Measurements from ENCODE around the gene TANC1. TPM values are rescaled to one million over a fixed set of nuclear protein-coding genes. Genes with fewer than 3 reads are reported as not detected.

The TANC1 gene
- total RNA-seq, 5 donors from 2014 or later (not counting 1 experiment from before 2014, with no cell fraction given), result 0.26 to 0.61 (median 0.50) TPM

DNA sequence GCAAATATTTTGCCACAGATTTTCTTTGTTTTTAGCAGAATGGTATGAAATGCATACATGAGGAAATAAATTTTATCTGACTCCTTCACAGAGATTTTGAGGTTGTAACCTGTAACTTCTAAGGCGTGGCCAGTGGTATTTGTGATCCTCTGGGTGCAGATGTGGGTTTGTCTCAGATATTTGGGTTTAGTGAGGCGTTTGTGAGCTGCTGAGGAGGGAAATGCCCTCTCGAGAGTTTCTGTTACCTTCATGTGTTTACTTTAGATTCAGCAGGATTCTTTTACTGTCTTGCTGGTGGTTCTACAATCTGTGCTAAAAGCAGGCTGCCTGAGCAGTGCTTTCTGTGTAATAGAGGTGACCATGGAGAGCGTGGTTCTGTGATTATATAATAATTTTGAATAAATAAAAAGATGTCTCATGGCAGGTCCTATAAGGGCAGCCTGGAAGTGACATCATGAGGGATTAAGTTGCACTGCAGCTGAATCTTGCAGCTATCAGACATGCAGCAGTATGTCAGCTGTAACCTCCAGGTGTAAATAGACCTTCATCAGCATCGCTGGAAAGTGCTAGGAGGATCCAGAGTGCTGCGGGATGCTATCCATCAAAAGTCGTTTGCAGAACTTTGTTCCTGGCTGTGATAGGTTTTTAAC, 34.1 kb downstream of the TANC1 start:
- Mint-ChIP-seq H3K4me1 (peaks cover 2 to 5% (median 3%) of the 10 kb centered on the region in 3 donors), H3K36me3 (no peaks in the 10 kb centered on the region), H3K27ac (no peak overlapping the region), H3K9me3 (peaks cover 3 to 5% (median 4%) of the 10 kb centered on the region in 3 donors), H3K4me3 (no peak overlapping the region), H3K27me3 (peaks cover 3% of the 10 kb centered on the region in 2 donors)
- Histone ChIP-seq H3K27ac (ENCODE audit: low read length) (no peak overlapping the region), H3K9me3 (no peaks in the 10 kb centered on the region), H3K4me1 (ENCODE audit: control insufficient read depth in 1 of 2, extremely low read depth in 1 of 2, insufficient read depth in 2 of 2, low read length in 2 of 2) (no peaks in the 10 kb centered on the region), H3K36me3 (ENCODE audit: control insufficient read depth in 2 of 2, extremely low read depth in 1 of 2, insufficient read depth in 1 of 2, low read length in 1 of 2) (no peaks in the 10 kb centered on the region), H3K4me3 (ENCODE audit: control insufficient read depth in 1 of 2, extremely low read depth in 1 of 2, low read length in 1 of 2) (no peak overlapping the region), H3K27me3 (replicated peaks in 1 of 2; ENCODE audit: control insufficient read depth in 2 of 2, extremely low read depth in 1 of 2, insufficient read depth in 2 of 2, low read length in 1 of 2) (peaks cover 0 to 7% of the 10 kb centered on the region in 2 experiments)
- ATAC-seq (replicated peaks in 1 of 4) (no peak), DNase-seq (peak in 1 of 35 experiments; percentile 42)
- 68% methylated on average over 6 of the region's 7 CpGs for WGBS (ENCODE audit: insufficient coverage)
- ChIA-PET CTCF (no interaction called here), POLR2A (no interaction called here)

- Mint-ChIP-seq H3K9me3 (peaks cover 3 to 5% (median 4%) of the 10 kb centered on the region in 3 donors), H3K4me1 (peaks cover 1 to 3% (median 2%) of the 10 kb centered on the region in 3 donors), H3K4me3 (no peak overlapping the region), H3K36me3 (no peaks in the 10 kb centered on the region), H3K27me3 (peaks cover 3% of the 10 kb centered on the region in 2 donors), H3K27ac (no peak overlapping the region)
- no peaks in the 10 kb centered on the region for H3K36me3 ChIP-seq (ENCODE audit: control insufficient read depth in 2 of 2, extremely low read depth in 1 of 2, insufficient read depth in 1 of 2, low read length in 1 of 2)
- 94% methylated on average over 6 of the region's 13 CpGs for WGBS (ENCODE audit: insufficient coverage)
- DNase-seq (no peak), ATAC-seq (replicated peaks in 1 of 4) (no peak)
- CTCF ChIA-PET, result no interaction called here
- peaks cover 0 to 7% of the 10 kb centered on the region in 2 experiments for H3K27me3 ChIP-seq (replicated peaks in 1 of 2; ENCODE audit: control insufficient read depth in 2 of 2, extremely low read depth in 1 of 2, insufficient read depth in 2 of 2, low read length in 1 of 2)
- POLR2A ChIA-PET, result no interaction called here
- no peaks in the 10 kb centered on the region for H3K4me1 ChIP-seq (ENCODE audit: control insufficient read depth in 1 of 2, extremely low read depth in 1 of 2, insufficient read depth in 2 of 2, low read length in 2 of 2)
- H3K4me3 ChIP-seq (ENCODE audit: control insufficient read depth in 1 of 2, extremely low read depth in 1 of 2, low read length in 1 of 2), result no peak overlapping the region
- H3K27ac ChIP-seq (ENCODE audit: low read length), result no peak overlapping the region
- no peaks in the 10 kb centered on the region for H3K9me3 ChIP-seq
These were observed 35.1 kb downstream of the TANC1 start for GRCh38 chr2:159003555-159003954.

- 100% methylated on average over 3 of the region's 6 CpGs for WGBS (ENCODE audit: insufficient coverage)
- CTCF ChIA-PET, result no interaction called here
- H3K27me3 ChIP-seq (replicated peaks in 1 of 2; ENCODE audit: control insufficient read depth in 2 of 2, extremely low read depth in 1 of 2, insufficient read depth in 2 of 2, low read length in 1 of 2), result peaks cover 0 to 7% of the 10 kb centered on the region in 2 experiments
- peaks cover 0 to 3% of the 10 kb centered on the region in 2 donors for H3K27me3 Mint-ChIP-seq
- no peak for ATAC-seq (replicated peaks in 1 of 4)
- no peaks in the 10 kb centered on the region for H3K4me1 Mint-ChIP-seq
- H3K9me3 Mint-ChIP-seq, result peaks cover 3 to 5% (median 4%) of the 10 kb centered on the region in 3 donors
- POLR2A ChIA-PET, result no interaction called here
- no peaks in the 10 kb centered on the region for H3K4me1 ChIP-seq (ENCODE audit: control insufficient read depth in 1 of 2, extremely low read depth in 1 of 2, insufficient read depth in 2 of 2, low read length in 2 of 2)
- H3K4me3 Mint-ChIP-seq, result no peak overlapping the region
- no peak overlapping the region for H3K27ac ChIP-seq (ENCODE audit: low read length)
- no peaks in the 10 kb centered on the region for H3K36me3 Mint-ChIP-seq
- no peaks in the 10 kb centered on the region for H3K9me3 ChIP-seq
- no peak overlapping the region for H3K4me3 ChIP-seq (ENCODE audit: control insufficient read depth in 1 of 2, extremely low read depth in 1 of 2, low read length in 1 of 2)
- H3K27ac Mint-ChIP-seq, result no peak overlapping the region
- no peaks in the 10 kb centered on the region for H3K36me3 ChIP-seq (ENCODE audit: control insufficient read depth in 2 of 2, extremely low read depth in 1 of 2, insufficient read depth in 1 of 2, low read length in 1 of 2)
- no peak for DNase-seq
These were observed 36.4 kb downstream of the TANC1 start for GRCh38 chr2:159004849-159005248.

GRCh38 chr2:159009940-159010339, 41.5 kb downstream of the TANC1 start:
- peaks cover 2 to 11% (median 5%) of the 10 kb centered on the region in 3 donors for H3K9me3 Mint-ChIP-seq
- CTCF ChIA-PET, result interaction anchor here in 1 of 2 donors (0.6 kb wide), 1 partner anchor 56 kb away, joined by 3 read pairs; no protein-coding TSS in a partner anchor
- POLR2A ChIA-PET, result no interaction called here
- no peak overlapping the region for H3K4me3 Mint-ChIP-seq
- ATAC-seq (replicated peaks in 1 of 4), result no peak
- H3K4me1 ChIP-seq (ENCODE audit: control insufficient read depth in 1 of 2, extremely low read depth in 1 of 2, insufficient read depth in 2 of 2, low read length in 2 of 2), result no peaks in the 10 kb centered on the region
- no peaks in the 10 kb centered on the region for H3K4me1 Mint-ChIP-seq
- no peak overlapping the region for H3K4me3 ChIP-seq (ENCODE audit: control insufficient read depth in 1 of 2, extremely low read depth in 1 of 2, low read length in 1 of 2)
- no peak overlapping the region for H3K27ac Mint-ChIP-seq
- peaks cover 0 to 9% of the 10 kb centered on the region in 2 donors for H3K27me3 Mint-ChIP-seq
- H3K27me3 ChIP-seq (replicated peaks in 1 of 2; ENCODE audit: control insufficient read depth in 2 of 2, extremely low read depth in 1 of 2, insufficient read depth in 2 of 2, low read length in 1 of 2), result peaks cover 0 to 2% of the 10 kb centered on the region in 2 experiments
- no CpG with 5 or more reads among the region's 1 CpG for WGBS (ENCODE audit: insufficient coverage)
- no peak overlapping the region for H3K27ac ChIP-seq (ENCODE audit: low read length)
- peaks cover 4% of the 10 kb centered on the region for H3K36me3 Mint-ChIP-seq
- no peaks in the 10 kb centered on the region for H3K9me3 ChIP-seq
- no peaks in the 10 kb centered on the region for H3K36me3 ChIP-seq (ENCODE audit: control insufficient read depth in 2 of 2, extremely low read depth in 1 of 2, insufficient read depth in 1 of 2, low read length in 1 of 2)
- no peak for DNase-seq

GRCh38 chr2:159010340-159010739, 41.9 kb downstream of the TANC1 start:
- Histone ChIP-seq H3K4me3 (ENCODE audit: control insufficient read depth in 1 of 2, extremely low read depth in 1 of 2, low read length in 1 of 2) (no peak overlapping the region), H3K27ac (ENCODE audit: low read length) (no peak overlapping the region), H3K36me3 (ENCODE audit: control insufficient read depth in 2 of 2, extremely low read depth in 1 of 2, insufficient read depth in 1 of 2, low read length in 1 of 2) (no peaks in the 10 kb centered on the region), H3K9me3 (no peaks in the 10 kb centered on the region), H3K27me3 (replicated peaks in 1 of 2; ENCODE audit: control insufficient read depth in 2 of 2, extremely low read depth in 1 of 2, insufficient read depth in 2 of 2, low read length in 1 of 2) (no peaks in the 10 kb centered on the region), H3K4me1 (ENCODE audit: control insufficient read depth in 1 of 2, extremely low read depth in 1 of 2, insufficient read depth in 2 of 2, low read length in 2 of 2) (no peaks in the 10 kb centered on the region)
- CTCF ChIA-PET, result interaction anchor here in 1 of 2 donors (0.6 kb wide), 1 partner anchor 56 kb away, joined by 3 read pairs; no protein-coding TSS in a partner anchor
- Mint-ChIP-seq H3K27ac (no peak overlapping the region), H3K4me1 (no peaks in the 10 kb centered on the region), H3K27me3 (peaks cover 0 to 9% of the 10 kb centered on the region in 2 donors), H3K9me3 (peaks cover 4 to 11% (median 5%) of the 10 kb centered on the region in 3 donors), H3K4me3 (no peak overlapping the region), H3K36me3 (peaks cover 4% of the 10 kb centered on the region)
- DNase-seq (no peak), ATAC-seq (replicated peaks in 1 of 4) (no peak)
- WGBS (ENCODE audit: insufficient coverage), result 61% methylated on average over 3 of the region's 5 CpGs
- POLR2A ChIA-PET, result no interaction called here

DNA sequence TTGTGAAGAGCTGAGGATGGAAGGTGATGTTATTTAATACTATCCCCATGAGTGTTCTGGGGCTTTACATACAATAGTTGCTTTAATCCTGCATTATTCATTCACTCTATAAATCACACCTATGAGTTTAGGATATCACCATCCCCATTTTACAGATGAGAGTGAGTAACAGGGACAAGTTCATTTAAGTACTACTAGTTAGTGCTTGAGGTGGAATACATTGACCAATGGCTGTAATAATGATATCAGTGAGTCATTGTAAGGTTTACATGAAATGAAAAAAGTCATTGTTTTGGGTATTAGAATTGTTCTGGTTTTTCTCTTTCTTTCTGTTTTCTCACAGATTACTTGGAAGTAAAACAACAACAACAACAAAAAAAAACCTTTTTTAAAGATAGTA, 42.5 kb downstream of the TANC1 start:
- no peak overlapping the region for H3K27ac ChIP-seq (ENCODE audit: low read length)
- Mint-ChIP-seq H3K36me3 (peaks cover 8% of the 10 kb centered on the region), H3K27ac (no peak overlapping the region), H3K27me3 (peaks cover 0 to 9% of the 10 kb centered on the region in 2 donors), H3K4me3 (no peak overlapping the region), H3K4me1 (no peaks in the 10 kb centered on the region), H3K9me3 (peaks cover 8 to 17% (median 9%) of the 10 kb centered on the region in 3 donors)
- H3K9me3 ChIP-seq, result no peaks in the 10 kb centered on the region
- ATAC-seq (replicated peaks in 1 of 4), result no peak
- DNase-seq, result no peak
- H3K27me3 ChIP-seq (replicated peaks in 1 of 2; ENCODE audit: control insufficient read depth in 2 of 2, extremely low read depth in 1 of 2, insufficient read depth in 2 of 2, low read length in 1 of 2), result no peaks in the 10 kb centered on the region
- no peak overlapping the region for H3K4me3 ChIP-seq (ENCODE audit: control insufficient read depth in 1 of 2, extremely low read depth in 1 of 2, low read length in 1 of 2)
- ChIA-PET POLR2A (no interaction called here), CTCF (no interaction called here)
- H3K36me3 ChIP-seq (ENCODE audit: control insufficient read depth in 2 of 2, extremely low read depth in 1 of 2, insufficient read depth in 1 of 2, low read length in 1 of 2), result no peaks in the 10 kb centered on the region
- H3K4me1 ChIP-seq (ENCODE audit: control insufficient read depth in 1 of 2, extremely low read depth in 1 of 2, insufficient read depth in 2 of 2, low read length in 2 of 2), result no peaks in the 10 kb centered on the region

Measured in T-cell (primary cell).